A673 (cell line): Measurements from ENCODE around the gene LRRC8D.

Source experiments
- CTCF ChIP-seq: fragments of 300-800, 200-600 bp; sonication (generic); conservative IDR thresholded peaks from 2 replicates; pipeline ENCODE4 v1.5.1; 2017; ENCODE audit warnings: low read depth, mild to moderate bottlenecking, antibody characterized with exemption, low read length, moderate library complexity, mixed read lengths
- EZH2 ChIP-seq: fragments of 200-600 bp; sonication (generic); IDR thresholded peaks from 2 replicates; pipeline ENCODE4 v1.6.1; 2017; ENCODE audit warnings: borderline replicate concordance, low read depth, mild to moderate bottlenecking, mixed read lengths, antibody characterized with exemption, low read length; ENCODE audit not compliant: poor library complexity, severe bottlenecking

- TF ChIP-seq CTCF (no peak), EZH2 (no peak)
Observed at GRCh38 chr1:89949991-89950624, 129.3 kb downstream of the LRRC8D start.
